Fibroblast of skin of abdomen (primary cell): Measurements from ENCODE around the gene GSTM5.
"Not testable (repeated sequence)": the region's sequence is repeated elsewhere in the genome, so short reads cannot be mapped to it uniquely, and the experiment has no call there.

Experiments
- DNase-seq: peaks from one replicate; pipeline ENCODE4 v3.0.0-alpha.2; 2013

The GSTM5 gene

GRCh38 chr1:109762821-109763645, 51.0 kb downstream of the GSTM5 start:
- DNase-seq = peak; percentile 39

DNA sequence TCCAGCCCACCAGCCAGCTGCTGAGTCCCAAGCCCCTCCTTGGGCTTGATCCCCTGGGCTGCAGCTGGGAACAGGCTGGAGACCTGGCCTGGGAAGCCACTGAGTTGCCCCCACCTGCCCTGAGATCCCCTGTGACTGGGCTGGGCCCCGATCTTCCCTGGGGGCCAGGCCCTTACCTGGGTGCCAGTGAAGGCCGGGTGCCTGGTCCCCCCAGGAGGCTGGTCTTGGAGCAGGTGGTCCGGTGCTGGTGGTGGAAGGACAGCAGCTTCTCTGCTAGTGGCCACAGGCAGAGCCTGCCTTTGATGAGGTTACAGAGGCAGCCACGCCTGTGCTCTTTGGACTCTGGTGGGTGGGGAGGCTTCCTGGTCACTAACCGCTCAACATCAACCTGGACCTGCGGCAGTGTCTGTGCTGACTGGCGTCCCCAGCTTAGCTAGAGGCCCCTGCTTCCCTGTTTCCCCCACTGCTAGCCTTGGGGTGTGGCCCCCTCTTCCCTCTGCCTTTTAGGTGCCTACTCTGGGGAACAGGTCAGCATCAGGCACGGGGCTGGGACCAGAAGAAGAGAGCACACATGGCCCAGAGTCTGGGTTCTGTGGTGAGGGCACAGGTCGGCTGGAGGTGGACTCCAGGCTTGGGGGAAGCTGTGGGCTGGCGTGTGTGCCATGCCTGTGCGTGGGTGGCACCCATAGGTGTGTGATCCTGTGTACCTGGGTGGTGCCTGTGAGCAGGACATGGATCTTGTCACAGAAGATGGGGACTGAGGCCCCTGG, 51.8 kb downstream of the GSTM5 start, which contains the start of gene EPS8L3:
EPS8L3 (minus strand) TSS at position 278 of the 770 bp plus-strand sequence. CDS start 2,174 bp downstream, outside the sequence.
- no peak for DNase-seq

- DNase-seq = no peak
Measured at GRCh38 chr1:109764561-109765482, 52.8 kb downstream of the GSTM5 start.

- no peak for DNase-seq
Measured at GRCh38 chr1:109765483-109765815, 53.4 kb downstream of the GSTM5 start.

- DNase-seq = no peak
Measured at GRCh38 chr1:109765896-109766615, 54.0 kb downstream of the GSTM5 start.

GRCh38 chr1:109766991-109767636, 55.1 kb downstream of the GSTM5 start:
- DNase-seq = not testable (repeated sequence)
